ENCODE data around the gene UBALD2. TPM values are rescaled to one million over a fixed set of nuclear protein-coding genes. Genes with fewer than 3 reads are reported as not detected.
A peak's percentile ranks its signal among the peaks of the same experiment; 100 is the strongest.

The UBALD2 gene
- total and polyA plus RNA-seq, 2 of the 13 experiments (the other 11 are each of a cell fraction or from before 2014, with no cell fraction given): 3.3 to 89.7 TPM

- no TSS peak for BruUV-seq (replicated peaks)
- H3K36me3 ChIP-seq (replicated peaks in 1 of 2; ENCODE audit: control insufficient read depth in 1 of 2, insufficient read depth in 2 of 2, low read length in 2 of 2): peaks cover 10 to 25% of the 10 kb centered on the region in 2 experiments
- DNase-seq (ENCODE audit: low spot score): no peak
- H2AFZ ChIP-seq (ENCODE audit: low read length): no peak overlapping the region
- ATAC-seq: peak; percentile 16
- no peaks in the 10 kb centered on the region for H4K20me1 ChIP-seq (ENCODE audit: insufficient read depth, low read length)
- no peaks in the 10 kb centered on the region for H3K4me1 ChIP-seq (ENCODE audit: insufficient read depth, low read length)
- ChIA-PET POLR2A (interaction anchor here (1.0 to 11.1 kb wide), 5 partner anchors 46 to 90 kb away, joined by 3 to 79 read pairs (median 3); partner anchors contain the start of genes PRPSAP1 and SPHK1), CTCF (ENCODE audit: low intra/inter-chr PET ratio, low total read pairs) (no interaction called here)
- in situ Hi-C loops (cut with HindIII; ENCODE audit: extremely low pct_ligation_motif_present, low pct_unique_long_range_greater_than_20kb) (no loop called here), intact Hi-C loops (cut with micrococcal nuclease; ENCODE audit: unreplicated experiment) (no loop called here)
- 98% methylated on average over 57 of the region's 58 CpGs for WGBS (ENCODE audit: low lambda C conversion rate)
- H3K4me3 ChIP-seq (replicated peaks in 1 of 3; ENCODE audit: insufficient read depth in 1 of 3, low read depth in 2 of 3, low read length in 3 of 3): no peak overlapping the region
- H3K9me3 ChIP-seq (ENCODE audit: low read length): no peaks in the 10 kb centered on the region
- H3K27ac ChIP-seq (ENCODE audit: extremely low read length, insufficient read depth, low read length): no peak overlapping the region
- FAIRE-seq: no peak
- no peak overlapping the region for H3K4me2 ChIP-seq (ENCODE audit: low read depth, low read length)
- no peaks in the 10 kb centered on the region for H3K27me3 ChIP-seq (ENCODE audit: control insufficient read depth in 1 of 2, insufficient read depth in 2 of 2, low read length in 2 of 2)
- H3K9ac ChIP-seq (ENCODE audit: insufficient read depth, low read depth, low read length): no peak overlapping the region
- no peaks in the 10 kb centered on the region for H3K79me2 ChIP-seq (ENCODE audit: insufficient read depth, low read length)
- TF ChIP-seq ZNF776 (CRISPR knock-in tag; IDR thresholded peaks at IDR 0.05) (no peak; the same call in 1 of the 2 replicates), ZSCAN31 (CRISPR knock-in tag; IDR thresholded peaks at IDR 0.05; ENCODE audit: low read depth) (no peak), ZBTB4 (CRISPR knock-in tag; IDR thresholded peaks at IDR 0.05; ENCODE audit: borderline replicate concordance) (no peak), MIER3 (CRISPR knock-in tag; IDR thresholded peaks at IDR 0.05; ENCODE audit: borderline replicate concordance) (no peak), NCOA5 (CRISPR knock-in tag; IDR thresholded peaks at IDR 0.05) (no peak), BCL3 (CRISPR knock-in tag; IDR thresholded peaks at IDR 0.05) (no peak), CBX5 (CRISPR knock-in tag; IDR thresholded peaks at IDR 0.05; ENCODE audit: borderline replicate concordance) (no peak), ZNF567 (CRISPR knock-in tag; IDR thresholded peaks at IDR 0.05; ENCODE audit: borderline replicate concordance) (no peak), GABPB1 (CRISPR knock-in tag; IDR thresholded peaks at IDR 0.05) (peak; percentile 35; the same call in 1 of the 2 replicates), DBP (CRISPR knock-in tag; IDR thresholded peaks at IDR 0.05; ENCODE audit: not compliant biosample characterization) (no peak), ZNF143 (CRISPR knock-in tag; IDR thresholded peaks at IDR 0.05) (no peak), KDM1A (CRISPR knock-in tag; IDR thresholded peaks at IDR 0.05) (no peak), ZBTB26 (CRISPR knock-in tag; IDR thresholded peaks at IDR 0.05; ENCODE audit: borderline replicate concordance) (no peak), ATF7 (IDR thresholded peaks at IDR 0.05) (no peak), ATF7 (CRISPR knock-in tag; IDR thresholded peaks at IDR 0.05) (no peak), PBX2 (CRISPR knock-in tag; IDR thresholded peaks at IDR 0.05) (no peak), HOXD1 (CRISPR knock-in tag; IDR thresholded peaks at IDR 0.05) (no peak), ZFP41 (CRISPR knock-in tag; IDR thresholded peaks at IDR 0.05; ENCODE audit: borderline replicate concordance) (no peak)
Measured at GRCh38 chr17:76307299-76307965, 42.3 kb downstream of the UBALD2 start.

Measured in HepG2 (cell line).